Posterior cingulate gyrus (tissue), 11 donors: ENCODE data around the gene RAB10.
"Not testable (repeated sequence)": the region's sequence is repeated elsewhere in the genome, so short reads cannot be mapped to it uniquely, and the experiment has no call there.

Experiments
- DNase-seq, 10 donors: peaks; one replicate each; pipeline versions ENCODE4 v3.0.0 to v3.0.0-alpha.2; 2020 to 2021; ENCODE audit warnings: mixed read lengths in 3 of 10
- intact Hi-C: fragments of 100-400 bp; cut with DNase I; formaldehyde crosslinking; loops from one replicate; pipeline ENCODE4 v1.15.1; 2023

The RAB10 gene

DNA sequence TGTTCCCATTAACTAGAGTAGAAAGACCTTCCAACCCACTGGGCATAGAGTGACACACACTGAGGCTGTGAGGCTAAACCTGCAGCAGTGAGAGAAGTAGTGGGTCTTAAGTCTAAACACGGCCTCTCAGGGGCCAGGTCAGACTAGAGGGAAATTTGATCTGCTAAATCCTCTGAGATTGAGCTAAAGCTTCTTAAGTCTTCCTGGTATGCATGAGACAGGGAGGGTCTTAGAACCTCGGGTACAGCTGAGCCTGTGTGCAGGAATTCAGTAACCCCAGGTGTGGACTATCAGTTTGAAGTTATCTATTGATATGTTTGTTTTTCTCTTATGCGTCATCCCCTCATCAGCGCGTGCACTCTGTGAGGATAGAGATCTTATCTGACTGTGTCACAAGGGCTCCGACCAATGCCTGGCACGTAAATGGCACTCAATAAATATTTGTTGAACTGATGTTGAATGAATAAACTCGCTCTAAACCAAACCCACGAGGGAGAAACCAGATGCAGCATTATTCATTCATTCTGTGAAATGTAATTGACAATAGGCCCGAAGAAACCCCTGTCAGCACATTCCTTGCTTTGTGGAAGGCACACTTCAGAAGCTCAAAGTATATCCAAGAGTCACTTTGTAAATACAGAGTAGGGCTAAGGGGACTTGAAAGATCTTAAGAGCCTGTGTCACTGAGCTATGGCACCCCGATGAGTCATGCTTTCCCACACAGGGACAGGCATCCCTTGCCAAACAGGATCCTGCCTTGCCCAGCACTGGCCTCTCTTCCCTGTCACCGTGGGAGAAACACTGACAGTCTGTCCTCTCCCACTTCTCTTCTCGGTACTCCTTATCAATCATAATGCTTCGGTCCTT, 21.7 kb upstream of the RAB10 start:
- intact Hi-C loops: no loop called here
- DNase-seq: peak in 2 of 10 donors; percentile 35 to 89

DNA sequence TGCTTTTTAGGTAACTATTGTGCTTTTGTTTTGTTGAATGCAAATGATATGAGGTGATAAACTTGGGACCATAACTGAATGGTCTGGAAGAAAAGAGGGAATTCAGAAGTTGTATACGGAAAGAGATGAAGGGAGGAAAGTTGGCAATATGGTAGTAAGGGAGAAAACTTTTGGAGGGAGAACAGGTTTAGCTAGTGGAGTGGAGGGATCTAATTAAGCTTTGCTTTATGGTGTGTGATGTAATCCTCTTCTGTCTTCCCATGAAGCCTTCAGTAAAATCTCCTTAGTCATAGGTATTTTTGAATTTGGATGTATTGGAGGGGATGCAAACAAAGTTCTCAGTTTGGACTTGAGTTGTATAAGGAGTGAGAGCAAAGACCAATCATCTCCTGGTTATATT, 20.2 kb upstream of the RAB10 start:
- DNase-seq: no peak
- intact Hi-C loops: no loop called here

DNA sequence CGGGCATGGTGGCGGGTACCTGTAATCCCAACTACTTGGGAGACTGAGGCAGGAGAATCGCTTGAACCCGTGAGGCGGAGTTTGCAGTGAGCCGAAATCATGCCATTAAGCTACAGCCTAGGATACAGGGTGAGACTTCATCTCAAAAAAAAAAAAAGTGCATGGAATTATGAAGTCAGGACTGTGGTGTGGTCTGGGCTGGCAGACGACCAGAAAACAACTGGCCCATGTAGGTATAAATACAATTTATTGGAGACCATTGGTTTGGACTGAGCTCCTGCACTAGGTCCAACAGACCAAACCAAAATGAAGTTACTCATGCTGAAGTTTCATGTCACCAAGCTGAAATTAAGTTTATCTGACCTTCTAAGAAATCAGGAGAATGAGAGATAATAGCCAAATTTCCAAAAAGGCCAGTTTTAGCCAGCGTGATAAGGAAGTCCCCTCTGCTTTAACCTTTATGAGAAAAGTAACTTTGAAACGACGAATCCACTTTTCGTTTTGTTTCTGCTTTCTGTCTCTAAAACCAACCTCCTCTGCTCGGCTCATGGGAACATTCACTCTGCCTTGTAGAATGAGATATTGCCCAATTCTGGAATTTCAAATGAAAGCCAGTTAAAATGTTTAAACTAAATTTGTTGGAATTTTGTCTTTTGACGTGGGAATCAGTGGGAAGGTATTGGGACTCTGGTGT, 17.7 kb upstream of the RAB10 start:
- DNase-seq: no peak

DNA sequence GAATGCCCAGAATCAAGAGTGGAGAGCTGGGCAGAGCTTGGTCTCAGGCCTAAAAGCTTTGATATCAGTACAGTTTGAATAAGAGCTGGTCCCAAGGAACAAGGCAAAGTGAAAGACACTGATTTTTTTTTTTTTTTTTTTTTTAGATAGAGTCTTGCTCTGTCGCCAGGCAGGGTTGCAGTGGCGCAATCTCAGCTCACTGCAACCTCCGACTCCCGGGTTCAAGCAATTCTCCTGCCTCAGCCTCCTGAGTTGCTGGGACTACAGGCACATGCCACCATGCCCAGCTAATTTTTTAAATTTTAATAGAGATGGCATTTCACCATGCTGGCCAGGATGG, 17.2 kb upstream of the RAB10 start:
- intact Hi-C loops: not testable (repeated sequence)

More for the DNA sequence above, 17.7 kb upstream of the RAB10 start:
- intact Hi-C loops: no loop called here

DNA sequence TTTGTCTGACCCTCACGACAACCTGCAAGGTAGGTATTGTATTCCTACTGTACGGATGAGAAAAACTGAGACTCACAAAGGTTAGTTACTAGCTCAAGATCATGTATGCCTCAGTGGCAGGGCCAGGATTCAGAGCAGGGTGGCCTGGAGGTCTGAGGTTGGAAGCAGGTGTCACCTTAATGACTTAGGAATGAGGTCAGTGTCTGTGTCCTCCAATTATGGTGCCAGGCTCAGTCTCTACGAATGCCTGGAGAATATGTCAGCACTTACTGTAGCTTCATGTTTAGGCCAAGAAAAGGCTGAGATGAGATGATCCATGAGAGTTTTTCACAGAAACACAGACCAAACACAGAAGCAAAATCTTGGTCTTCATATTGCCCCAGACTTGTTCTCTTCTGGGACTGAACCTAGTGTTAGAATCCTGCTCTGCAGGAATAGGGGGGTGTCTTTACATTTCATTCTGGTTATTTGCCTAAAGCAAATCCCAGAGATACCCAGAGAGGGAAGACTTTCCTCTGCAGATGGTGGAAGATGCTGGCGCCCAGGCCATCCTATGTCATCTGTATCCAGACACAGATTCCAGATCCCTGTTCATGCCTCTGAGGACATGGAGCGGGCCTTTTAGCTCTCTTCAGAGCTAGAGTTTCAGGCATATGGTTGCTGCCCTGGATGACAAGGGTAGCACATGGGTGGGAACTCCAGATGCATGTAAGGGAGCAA, 16.3 kb upstream of the RAB10 start:
- DNase-seq: no peak
- intact Hi-C loops: no loop called here

More for the DNA sequence above, 17.2 kb upstream of the RAB10 start:
- DNase-seq: not testable (repeated sequence)

DNA sequence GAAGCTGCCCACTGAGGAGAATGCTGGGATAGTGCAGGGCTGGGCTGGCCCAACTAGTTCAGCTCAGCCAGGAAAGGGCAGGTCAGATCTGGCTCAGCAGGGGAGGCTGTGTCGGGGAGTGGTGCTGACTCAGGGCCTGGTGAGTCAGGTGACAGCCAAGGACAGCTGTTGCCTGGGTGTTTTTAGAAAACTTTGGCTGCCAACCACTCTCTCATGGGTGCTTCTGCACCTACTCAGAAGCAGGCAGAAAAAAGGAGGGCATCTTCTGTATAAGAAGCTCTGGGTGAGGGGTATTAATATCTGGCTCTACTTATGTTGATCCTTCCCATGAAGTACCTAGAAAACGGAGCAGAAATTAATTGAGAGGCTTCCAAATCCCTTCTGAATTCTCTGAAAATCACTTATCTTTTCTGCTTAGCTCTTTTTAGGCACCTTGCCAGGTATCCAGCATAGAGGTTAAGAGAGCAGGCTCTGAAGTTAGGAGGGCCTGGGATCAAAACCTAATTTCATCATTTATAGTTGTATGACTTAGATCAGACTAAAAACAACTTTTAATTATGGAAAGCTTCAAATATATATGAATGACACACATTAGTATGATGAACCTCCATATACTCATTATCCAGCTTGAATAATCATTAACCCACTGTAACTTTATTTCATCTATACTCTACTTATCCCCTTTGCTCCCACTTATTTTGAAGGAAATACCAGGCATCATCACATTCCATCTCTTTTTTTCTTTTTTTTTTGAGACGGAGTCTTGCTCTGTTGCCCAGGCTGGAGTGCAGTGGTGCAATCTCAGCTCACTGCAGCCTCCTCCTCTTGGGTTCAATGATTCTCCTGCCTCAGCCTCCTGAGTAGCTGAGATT, 15.5 kb upstream of the RAB10 start:
- intact Hi-C loops: no loop called here
- peak in 9 of 10 donors; percentile 44 to 94 (median 68) for DNase-seq

DNA sequence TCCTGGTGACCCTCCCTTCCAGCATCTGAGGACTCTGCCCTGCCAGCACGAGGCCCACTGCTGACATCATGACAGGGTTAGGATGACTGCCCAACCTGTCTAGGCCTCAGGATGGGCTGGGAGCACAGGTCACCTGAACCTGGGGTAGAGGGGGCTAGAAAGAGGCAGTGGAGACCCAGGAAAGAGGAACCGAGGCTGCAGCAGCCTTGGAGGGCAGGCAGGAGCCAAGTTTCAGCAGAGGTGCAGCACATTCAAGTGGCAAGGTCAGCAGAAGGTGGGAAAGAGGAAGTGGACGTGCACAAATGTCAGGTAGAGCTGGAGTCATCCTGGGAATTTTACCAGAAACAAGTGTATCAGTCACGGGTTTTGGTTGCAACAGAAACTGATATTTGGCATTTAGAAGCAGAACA, 13.6 kb upstream of the RAB10 start:
- intact Hi-C loops: no loop called here
- no peak for DNase-seq

DNA sequence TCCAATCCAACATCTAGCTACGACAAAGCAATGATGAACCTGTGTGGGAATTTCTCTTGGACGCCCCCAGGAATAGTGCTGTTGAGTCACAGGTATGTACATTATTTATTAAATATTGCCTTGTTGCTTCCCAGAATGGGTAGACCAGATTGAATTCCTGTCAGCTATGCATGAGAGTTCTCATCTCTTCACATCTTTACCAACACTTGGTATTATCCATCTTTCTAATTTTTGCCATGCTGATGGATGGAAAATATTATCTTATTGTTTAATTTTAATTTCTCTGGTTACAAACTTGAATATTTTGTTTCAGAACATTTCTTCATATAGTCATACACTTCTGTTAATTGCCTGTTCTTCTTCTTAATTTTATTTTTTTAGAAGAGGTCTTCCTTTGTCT, 9.6 kb upstream of the RAB10 start:
- no peak for DNase-seq

DNA sequence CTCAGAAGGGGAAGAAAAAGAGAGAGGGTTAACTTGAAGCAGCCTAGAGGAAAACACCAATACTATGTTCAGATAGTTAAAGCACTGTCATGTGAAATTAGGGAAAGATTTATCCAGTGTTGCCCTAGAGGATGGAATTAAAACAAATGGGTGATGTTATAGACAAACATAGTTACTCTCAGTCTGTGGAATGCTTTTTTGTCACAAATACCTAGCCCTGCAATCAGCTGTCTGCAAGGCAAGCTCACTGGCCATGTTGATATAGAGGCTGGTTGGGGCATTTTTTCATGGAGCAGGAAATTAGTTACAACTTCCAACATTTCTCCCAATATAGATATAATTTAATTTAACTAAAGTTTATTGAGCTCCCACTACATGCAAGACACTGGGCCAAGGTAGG, 8.4 kb upstream of the RAB10 start:
- intact Hi-C loops: no loop called here
- no peak for DNase-seq

More for the DNA sequence above, 9.6 kb upstream of the RAB10 start:
- intact Hi-C loops: no loop called here

DNA sequence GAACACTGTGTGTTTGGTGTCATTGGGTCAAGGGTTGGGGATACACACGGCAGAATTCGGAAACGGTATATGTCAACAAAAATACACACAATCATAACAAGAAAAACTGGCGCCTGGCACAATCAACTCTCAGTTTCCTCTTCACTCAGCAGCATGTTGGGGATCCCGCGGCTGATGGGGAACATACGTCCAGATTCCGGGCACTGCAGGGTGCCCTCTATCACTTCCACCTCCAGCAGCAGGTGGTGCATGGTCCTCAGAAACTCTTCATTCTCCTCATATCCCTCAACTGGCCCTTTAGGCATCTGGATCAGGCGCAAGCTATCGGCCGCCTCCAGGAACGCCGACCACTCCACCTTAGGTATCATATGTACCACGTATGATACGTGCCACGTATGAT, 5.8 kb upstream of the RAB10 start:
- DNase-seq, intact Hi-C loops: not testable (repeated sequence)

DNA sequence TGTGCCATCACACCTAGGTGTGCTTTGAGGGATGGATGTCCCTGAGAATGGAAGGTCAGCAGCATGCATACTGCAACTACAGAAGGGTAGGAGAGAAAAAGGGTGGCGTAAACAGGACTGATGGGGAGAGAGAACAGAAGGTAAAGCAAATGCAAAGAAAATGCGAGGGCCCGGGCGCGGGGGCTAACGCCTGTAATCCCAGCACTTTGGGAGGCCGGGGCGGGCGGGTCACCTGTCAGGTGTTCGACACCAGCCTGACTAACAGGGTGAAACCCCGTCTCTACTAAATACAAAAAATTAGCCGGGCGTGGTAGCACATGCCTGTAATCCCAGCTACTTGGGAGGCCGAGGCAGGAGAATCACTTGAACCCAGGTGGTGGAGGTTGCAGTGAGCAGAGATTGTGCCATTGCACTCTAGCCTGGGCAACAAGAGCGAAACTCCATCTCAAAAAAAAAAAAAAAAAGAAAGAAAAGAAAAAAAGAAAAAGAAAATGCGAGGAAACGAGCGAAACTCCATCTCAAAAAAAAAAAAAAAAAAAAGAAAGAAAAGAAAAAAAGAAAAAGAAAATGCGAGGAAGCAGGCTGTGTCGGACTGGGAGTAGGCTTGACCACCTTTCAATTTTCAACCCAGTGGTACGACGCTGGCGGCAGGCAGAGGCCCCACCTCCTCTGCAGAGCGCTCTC, 1.2 kb upstream of the RAB10 start:
- DNase-seq: peak in 2 of 10 donors; percentile 52 to 68
- intact Hi-C loops: loop anchor here (5.0 to 10.0 kb wide), 3 partner anchors 40 to 358 kb away; partner anchors contain the start of genes ASXL2 and DTNB

DNA sequence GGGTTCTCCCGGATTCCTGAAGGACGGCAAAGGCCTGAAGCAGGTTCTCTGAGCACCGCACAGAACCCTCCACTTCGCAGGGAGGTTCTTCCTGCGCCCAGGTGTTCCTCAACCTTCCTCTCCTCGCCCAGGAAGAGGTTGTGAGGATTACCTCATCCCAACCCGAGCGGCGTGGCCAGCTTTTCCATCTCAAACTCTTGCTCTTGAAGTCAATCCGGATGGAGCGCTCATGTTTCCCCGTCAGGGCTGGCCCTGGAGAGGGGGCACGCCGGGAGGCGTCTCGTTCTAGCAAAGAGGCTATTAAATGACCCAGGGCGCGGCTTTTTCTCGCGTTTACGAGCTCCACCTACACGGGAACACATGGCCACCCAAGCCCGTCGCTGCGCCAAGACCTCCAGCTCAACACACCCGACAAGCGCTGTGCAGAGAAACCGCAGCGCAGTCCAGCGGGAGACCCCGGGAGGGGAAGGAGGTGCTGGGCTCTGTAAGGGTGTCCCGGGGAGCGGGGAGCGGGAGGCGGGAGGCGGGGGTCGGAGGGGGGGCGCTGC, 540 bp upstream of the RAB10 start:
- intact Hi-C loops: loop anchor here (5.0 to 10.0 kb wide), 3 partner anchors 41 to 359 kb away; partner anchors contain the start of genes ASXL2 and DTNB
- DNase-seq: peak in 8 of 10 donors; percentile 44 to 93 (median 70)

DNA sequence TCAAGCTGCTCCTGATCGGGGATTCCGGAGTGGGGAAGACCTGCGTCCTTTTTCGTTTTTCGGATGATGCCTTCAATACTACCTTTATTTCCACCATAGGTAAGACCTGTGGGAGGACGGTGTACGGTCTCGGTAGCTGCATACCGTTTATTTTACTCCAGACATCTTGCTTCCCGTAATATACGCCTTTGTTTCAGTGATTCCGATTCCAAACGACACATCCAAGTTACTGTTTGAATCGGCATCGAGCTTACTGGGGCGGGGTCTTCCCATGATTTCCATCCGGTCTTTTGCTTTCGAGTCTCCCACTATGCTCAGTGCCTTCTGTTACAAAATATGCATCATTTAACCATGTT, 731 bp downstream of the RAB10 start:
- intact Hi-C loops: loop anchor here (5.0 to 10.0 kb wide), 3 partner anchors 42 to 360 kb away; partner anchors contain the start of genes ASXL2 and DTNB
- DNase-seq: no peak

DNA sequence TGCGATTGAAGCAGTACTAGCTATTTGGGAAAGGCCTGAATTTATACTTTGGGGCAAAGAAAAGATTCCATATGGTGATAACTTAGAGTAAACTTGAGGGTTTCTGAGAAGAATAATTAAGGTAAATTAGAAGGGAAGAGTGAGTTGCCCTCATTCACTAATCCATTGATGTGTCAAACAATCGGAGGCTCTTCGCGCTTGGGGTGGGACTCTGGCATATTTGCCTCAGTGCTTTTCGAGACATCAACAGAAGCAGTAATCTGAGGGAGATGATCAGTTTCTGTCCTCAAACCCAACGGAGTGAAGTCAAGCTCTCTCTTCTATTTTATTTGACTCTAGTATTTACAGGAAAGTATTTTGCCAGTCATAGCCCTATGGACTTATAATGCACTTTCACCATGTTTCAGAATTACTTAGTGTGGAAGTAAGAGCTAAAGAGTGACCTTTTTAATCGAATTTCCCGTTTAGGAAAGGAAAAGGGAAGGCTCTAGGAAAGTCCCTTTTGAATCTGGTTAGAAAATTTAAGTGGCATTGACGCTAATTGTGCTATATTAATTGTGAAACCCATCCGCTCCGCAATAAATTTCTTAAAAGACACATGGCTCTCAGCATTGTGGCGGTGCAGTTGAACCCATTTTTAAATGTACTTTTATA, 1.3 kb downstream of the RAB10 start:
- DNase-seq: no peak
- intact Hi-C loops: loop anchor here (10.0 kb wide), 1 partner anchor 360 kb away; the partner anchor contains the start of gene DTNB

DNA sequence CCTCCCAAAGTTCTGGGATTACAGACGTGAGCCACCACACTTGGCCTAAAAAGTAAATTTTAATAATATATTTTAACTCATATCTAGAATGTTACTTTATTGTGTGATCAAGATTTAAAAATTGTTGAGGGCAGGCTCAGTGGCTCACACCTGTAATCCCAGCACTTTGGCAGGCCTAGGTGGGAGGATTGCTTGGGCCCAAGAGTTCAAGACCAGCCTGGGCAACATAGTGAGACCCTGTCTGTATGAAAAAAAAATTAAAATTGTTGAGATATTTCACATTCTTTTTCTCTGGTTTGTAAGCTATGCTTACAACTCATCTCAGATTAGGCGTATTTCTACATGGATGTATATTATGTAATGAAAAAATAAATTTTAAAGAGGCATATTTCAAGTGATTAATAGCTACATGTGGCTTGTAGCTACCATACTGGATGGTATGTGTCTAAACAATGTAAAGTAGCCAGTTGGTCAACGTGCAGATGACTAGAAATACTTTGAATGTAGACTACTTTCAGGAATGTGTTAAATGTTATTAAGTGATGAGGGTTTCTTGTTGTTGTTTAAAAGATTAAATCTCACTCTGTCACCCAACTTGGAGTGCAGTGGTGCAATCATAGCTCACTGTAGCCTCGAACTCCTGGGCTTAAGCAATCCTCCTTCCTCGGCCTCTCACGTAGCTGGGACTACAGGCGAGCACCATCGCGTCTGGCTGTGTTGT, 5.9 kb downstream of the RAB10 start:
- intact Hi-C loops: loop anchor here (10.0 kb wide), 1 partner anchor 365 kb away; the partner anchor contains the start of gene DTNB
- DNase-seq: no peak

DNA sequence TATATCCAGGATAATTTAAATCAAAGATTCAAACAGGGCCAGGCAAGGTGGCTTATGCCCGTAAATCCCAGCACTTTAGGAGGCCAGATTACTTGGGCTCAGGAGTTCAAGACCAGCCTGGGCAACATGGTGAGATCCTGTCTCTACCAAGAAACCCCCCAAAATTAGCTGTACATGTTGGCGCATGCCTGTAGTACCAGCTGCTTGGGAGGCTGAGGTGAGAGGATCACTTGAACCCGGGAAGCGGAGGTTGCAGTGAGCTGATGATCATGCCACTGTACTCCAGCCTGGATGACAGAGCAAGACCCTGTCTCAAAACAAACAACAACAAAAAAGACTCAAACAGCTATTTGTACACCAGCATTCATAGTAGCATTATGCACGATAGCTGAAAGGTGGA, 9.2 kb downstream of the RAB10 start:
- intact Hi-C loops: no loop called here
- no peak for DNase-seq

DNA sequence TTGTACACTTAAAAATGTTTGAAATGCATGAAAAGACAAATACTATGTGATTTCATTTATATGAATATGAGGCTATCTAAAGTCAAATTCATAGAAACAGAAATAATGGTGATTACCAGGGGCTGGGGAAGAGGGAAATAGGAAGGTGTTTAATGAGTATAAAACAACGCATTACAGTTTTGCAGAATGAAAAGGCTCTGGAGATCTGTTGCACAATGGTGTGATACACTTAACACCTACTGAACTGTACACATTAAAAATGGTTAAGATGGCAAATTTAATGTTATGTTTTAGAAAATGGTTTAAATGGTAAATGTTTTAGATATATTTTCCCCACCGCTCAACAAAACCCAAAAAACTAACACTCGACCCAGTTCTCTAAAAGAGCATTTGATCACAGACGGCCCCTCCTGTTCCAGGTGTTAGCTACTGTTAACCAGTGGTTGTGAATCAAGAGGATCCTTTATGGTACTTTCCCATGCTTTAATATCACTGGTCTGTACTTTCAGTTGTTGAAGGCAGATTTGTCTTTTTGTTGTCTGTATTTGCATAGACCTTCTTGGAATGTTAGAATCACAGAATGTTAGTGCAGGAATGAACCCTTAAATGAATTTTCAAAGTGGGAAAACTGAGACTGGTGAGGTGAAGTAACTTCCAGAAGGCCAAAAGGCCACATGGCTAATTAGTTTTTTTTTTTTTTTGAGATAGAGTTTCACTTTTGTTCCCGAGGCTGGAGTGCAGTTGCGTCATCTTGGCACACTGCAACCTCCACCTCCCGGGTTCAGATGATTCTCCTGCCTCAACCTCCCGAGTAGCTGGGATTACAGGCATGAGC, 10.2 kb downstream of the RAB10 start:
- intact Hi-C loops: no loop called here
- no peak for DNase-seq
